DND-41 (cell line): ENCODE measurements around the gene IFT122.

Experiments used
- CTCF ChIP-seq: IDR thresholded peaks from 2 replicates; pipeline ENCODE4 v1.5.1; 2012; ENCODE audit warnings: borderline replicate concordance, low read length, moderate library complexity, mild to moderate bottlenecking; ENCODE audit not compliant: poor library complexity, severe bottlenecking; ENCODE audit errors: extremely low read depth
- EZH2 ChIP-seq: IDR thresholded peaks from 3 replicates; pipeline ENCODE4 v1.6.1; 2012; ENCODE audit warnings: borderline replicate concordance, low read depth, mild to moderate bottlenecking, moderate library complexity, low read length, inconsistent platforms; ENCODE audit not compliant: severe bottlenecking

DNA sequence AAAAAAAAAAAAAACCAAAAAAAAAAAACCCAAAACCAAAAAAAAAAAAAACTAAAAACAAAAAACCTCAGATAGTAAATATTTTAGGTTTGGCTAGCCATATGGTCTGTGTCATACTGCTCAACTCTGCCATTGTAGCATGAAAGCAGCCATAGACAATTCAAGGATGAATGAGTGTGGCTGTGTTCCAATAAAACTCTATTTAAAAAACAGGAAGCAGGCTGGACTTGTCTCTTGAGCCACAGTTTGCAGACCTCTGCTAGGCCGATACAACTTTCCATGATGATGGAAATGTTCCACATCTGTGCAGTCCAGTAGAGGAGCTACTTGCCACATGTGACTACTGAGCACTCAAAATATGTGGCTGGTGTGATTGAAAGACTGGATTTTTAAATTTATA lies 22.7 kb upstream of the IFT122 start:
- TF ChIP-seq CTCF (no peak), EZH2 (no peak)
